Adrenal gland (tissue), 12 donors: ENCODE measurements around the gene PPP2R2C. TPM values are rescaled to one million over a fixed set of nuclear protein-coding genes. Genes with fewer than 3 reads are reported as not detected.

ENCODE experiments used
- DNase-seq, 7 donors: peaks; one replicate each; pipeline ENCODE4 v3.0.0-alpha.2; 2019 to 2020
- H3K27ac ChIP-seq, 5 donors: fragments of 200-600 bp; sonication (generic) in 4 of 5; 1 replicate in 3 of 5; 2 replicates in 2 of 5; pipeline versions ENCODE4 v1.5.1 to v1.8.0; 2016 to 2020; ENCODE audit warnings: mild to moderate bottlenecking in 1 of 5
- H3K27me3 ChIP-seq: fragments of 200-600 bp; 2 replicates; pipeline ENCODE4 v1.8.0; 2021
- H3K36me3 ChIP-seq, 2 donors: fragments of 200-600 bp; replicated peaks in 1 of 2; 1 replicate in 1 of 2; 2 replicates in 1 of 2; pipeline versions ENCODE4 v1.5.1 to v1.8.0; 2018 to 2022
- H3K4me1 ChIP-seq, 2 donors: fragments of 200-600 bp; replicated peaks in 1 of 2; 1 replicate in 1 of 2; 2 replicates in 1 of 2; pipeline versions ENCODE4 v1.5.1 to v1.8.0; 2018 to 2021
- H3K4me3 ChIP-seq, 4 donors: fragments of 200-600 bp; sonication (generic) in 3 of 4; one replicate each; pipeline ENCODE4 v1.5.1; 2016 to 2018
- H3K9me3 ChIP-seq, 3 donors: fragments of 200-600 bp; sonication (generic) in 1 of 3; replicated peaks in 1 of 3; 1 replicate in 2 of 3; 2 replicates in 1 of 3; pipeline versions ENCODE4 v1.5.1 to v1.8.0; 2016 to 2021
- POLR2A ChIP-seq, 2 donors: fragments of 450-650 bp; IDR thresholded peaks; one replicate each; pipeline ENCODE4 v1.6.1; 2017; ENCODE audit warnings: antibody characterized with exemption in 2 of 2, mild to moderate bottlenecking in 2 of 2, moderate library complexity in 1 of 2
- WGBS, 4 donors: extraction: QIAGEN DNeasy Blood & Tissue Kit in 2 of 4; methylation state at CpG; one replicate each; pipeline versions ENCODE4 v1.1.5 to v1.1.7; 2013 to 2017; 5-methylcytosine and 5-hydroxymethylcytosine counted together
- intact Hi-C, 2 donors: fragments of 100-400 bp; cut with DNase I; formaldehyde crosslinking; loops; one replicate each; pipeline versions ENCODE4 v1.14.1 to v1.15.0; 2022 to 2023
- polyA plus RNA-seq, 3 donors: library from polyadenylated mRNA; stranded (reverse); fragments of 200-250 nt in 2 of 3; fragments of 350-450 nt in 1 of 3; fragmentation: Illumina TruSeq in 1 of 3; extraction: RNeasy Lipid Tissue Mini Kit (QIAGEN cat#74804) in 1 of 3; gene quantifications; one replicate each; pipeline ENCODE4 v1.2.3, GENCODE V29; 2013 to 2014
- total RNA-seq, 9 donors: library from RNA; depleted of rRNA in 4 of 9; stranded (reverse); fragments of >200 nt in 4 of 9; fragments of 120-200 nt in 1 of 9; fragmentation: NEBNext Ultra II Directional in 1 of 9; extraction: Animal tissue kit (Norgen Biotek cat#: 25700) in 1 of 9; gene quantifications; one replicate each; pipeline versions ENCODE4 v1.1.0 to v1.2.4, GENCODE V29; 2013 to 2023
- TF ChIP-seq, protein P1 (sequence below), 6 experiments: fragments of 450-650 bp in 4 of 6; fragments of 200-600 bp in 2 of 6; sonication (generic) in 1 of 6; IDR thresholded peaks; 1 replicate in 5 of 6; 2 replicates in 1 of 6; pipeline versions ENCODE4 v1.5.1 to v1.8.0; 2016 to 2021; ENCODE audit warnings: antibody characterized with exemption in 6 of 6, mild to moderate bottlenecking in 2 of 6, moderate library complexity in 1 of 6
- donor health status: healthy with polysubstance abuse.
- donor health status: Bipolar disorder and iron deficiency.
- donor health status: DM: yes; HTN: yes; CAD: no.
- donor health status: DM: no; HTN: no; CAD: no.
- donor health status: DM: no; HTN: no; CAD: no.
- donor health status: DM: yes; HTN: yes; CAD: no.

The PPP2R2C gene
- total and polyA plus RNA-seq, 12 donors = 0.17 to 7.2 (median 2.0) TPM; not detected in 3

- 81 to 89% (median 87%) methylated on average over 20 to 23 of the region's 23 CpGs for WGBS, 4 donors
- intact Hi-C loops = loop anchor here in 1 of 2 donors (10.0 kb wide), 1 partner anchor 327 kb away; no protein-coding TSS in a partner anchor
- TF ChIP-seq POLR2A (IDR thresholded peaks at IDR 0.05) = no peak
- TF ChIP-seq, protein P1, sequence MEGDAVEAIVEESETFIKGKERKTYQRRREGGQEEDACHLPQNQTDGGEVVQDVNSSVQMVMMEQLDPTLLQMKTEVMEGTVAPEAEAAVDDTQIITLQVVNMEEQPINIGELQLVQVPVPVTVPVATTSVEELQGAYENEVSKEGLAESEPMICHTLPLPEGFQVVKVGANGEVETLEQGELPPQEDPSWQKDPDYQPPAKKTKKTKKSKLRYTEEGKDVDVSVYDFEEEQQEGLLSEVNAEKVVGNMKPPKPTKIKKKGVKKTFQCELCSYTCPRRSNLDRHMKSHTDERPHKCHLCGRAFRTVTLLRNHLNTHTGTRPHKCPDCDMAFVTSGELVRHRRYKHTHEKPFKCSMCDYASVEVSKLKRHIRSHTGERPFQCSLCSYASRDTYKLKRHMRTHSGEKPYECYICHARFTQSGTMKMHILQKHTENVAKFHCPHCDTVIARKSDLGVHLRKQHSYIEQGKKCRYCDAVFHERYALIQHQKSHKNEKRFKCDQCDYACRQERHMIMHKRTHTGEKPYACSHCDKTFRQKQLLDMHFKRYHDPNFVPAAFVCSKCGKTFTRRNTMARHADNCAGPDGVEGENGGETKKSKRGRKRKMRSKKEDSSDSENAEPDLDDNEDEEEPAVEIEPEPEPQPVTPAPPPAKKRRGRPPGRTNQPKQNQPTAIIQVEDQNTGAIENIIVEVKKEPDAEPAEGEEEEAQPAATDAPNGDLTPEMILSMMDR (IDR thresholded peaks at IDR 0.05) = no peak
- Histone ChIP-seq H3K36me3 (no peaks in the 10 kb centered on the region), H3K4me1 (no peaks in the 10 kb centered on the region), H3K27me3 (no peaks in the 10 kb centered on the region), H3K27ac (no peak overlapping the region), H3K9me3 (no peaks in the 10 kb centered on the region), H3K4me3 (no peak overlapping the region)
- no peak for DNase-seq
Measured at GRCh38 chr4:6322067-6322760, 150.2 kb downstream of the PPP2R2C start.

- intact Hi-C loops = loop anchor here in 1 of 2 donors (10.0 kb wide), 1 partner anchor 327 kb away; no protein-coding TSS in a partner anchor
- WGBS, 4 donors = 71 to 86% (median 79%) methylated on average over 2 of the region's 2 CpGs
- no peaks in the 10 kb centered on the region for H3K4me1 ChIP-seq
- TF ChIP-seq POLR2A (IDR thresholded peaks at IDR 0.05) = no peak
- TF ChIP-seq, protein P1 (IDR thresholded peaks at IDR 0.05) = no peak
- H3K36me3 ChIP-seq = no peaks in the 10 kb centered on the region
- no peak overlapping the region for H3K4me3 ChIP-seq
- H3K27me3 ChIP-seq = no peaks in the 10 kb centered on the region
- DNase-seq = no peak
- no peaks in the 10 kb centered on the region for H3K9me3 ChIP-seq
- no peak overlapping the region for H3K27ac ChIP-seq
Measured at GRCh38 chr4:6321361-6321760, 151.1 kb downstream of the PPP2R2C start.

DNA sequence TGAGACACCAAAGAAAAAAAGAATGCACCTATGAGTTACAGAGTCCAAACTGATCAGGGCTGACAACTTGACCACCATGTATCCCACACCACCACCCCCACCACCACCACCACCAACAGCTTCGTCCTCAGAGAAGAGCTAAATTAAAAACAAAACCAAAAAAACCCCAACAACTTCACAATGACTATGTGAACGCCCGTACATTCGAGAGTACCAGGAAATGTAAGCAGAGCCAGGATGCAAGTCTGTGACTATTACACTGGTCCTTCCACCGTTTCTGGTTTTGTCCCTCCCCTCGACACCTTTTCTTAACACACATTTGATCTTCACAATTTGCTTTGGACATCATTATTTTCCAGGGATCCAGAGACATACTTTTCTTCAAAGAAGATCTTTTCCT is 151.8 kb downstream of the PPP2R2C start:
- Histone ChIP-seq H3K27ac (no peak overlapping the region), H3K4me1 (no peaks in the 10 kb centered on the region), H3K27me3 (no peaks in the 10 kb centered on the region), H3K4me3 (no peak overlapping the region), H3K36me3 (no peaks in the 10 kb centered on the region), H3K9me3 (no peaks in the 10 kb centered on the region)
- no peak for TF ChIP-seq POLR2A (IDR thresholded peaks at IDR 0.05)
- TF ChIP-seq, protein P1 (IDR thresholded peaks at IDR 0.05) = no peak
- intact Hi-C loops = loop anchor here in 1 of 2 donors (10.0 kb wide), 1 partner anchor 326 kb away; no protein-coding TSS in a partner anchor
- WGBS, 4 donors = 75 to 88% (median 78%) methylated on average over 6 of the region's 6 CpGs
- DNase-seq = no peak

DNA sequence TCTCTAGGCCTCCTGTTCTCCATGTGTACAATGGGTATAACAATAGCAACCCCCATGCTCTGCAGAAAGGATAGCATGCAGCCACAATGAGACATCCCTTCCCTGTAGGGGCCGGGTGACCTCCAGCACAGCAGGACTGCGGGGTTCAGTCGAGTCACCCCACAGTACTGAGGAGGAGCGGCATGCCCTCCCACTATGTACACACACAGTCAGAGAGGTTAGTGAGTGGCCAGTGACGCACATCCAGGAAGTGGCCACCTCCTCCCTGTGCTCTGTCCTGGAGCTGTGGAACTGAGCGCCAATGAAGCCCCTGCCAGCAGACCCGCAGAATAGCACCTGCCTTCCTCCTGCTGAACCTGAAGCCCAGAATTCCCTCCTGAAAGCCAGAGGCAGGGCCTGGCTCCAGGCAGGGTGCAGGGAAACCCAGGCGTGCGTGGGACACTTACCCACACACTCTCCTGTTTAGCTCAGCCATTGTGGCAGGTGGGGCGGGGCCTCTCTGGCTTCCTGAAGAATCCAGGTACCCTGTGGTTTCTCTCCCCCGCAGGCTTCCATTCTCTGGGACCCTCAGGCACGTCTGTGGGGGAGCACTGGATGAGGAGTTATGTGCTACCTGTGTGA is 152.8 kb downstream of the PPP2R2C start:
- Histone ChIP-seq H3K27me3 (no peaks in the 10 kb centered on the region), H3K36me3 (no peaks in the 10 kb centered on the region), H3K9me3 (no peaks in the 10 kb centered on the region), H3K27ac (no peak overlapping the region), H3K4me3 (no peak overlapping the region), H3K4me1 (no peaks in the 10 kb centered on the region)
- intact Hi-C loops = loop anchor here in 1 of 2 donors (10.0 kb wide), 1 partner anchor 325 kb away; no protein-coding TSS in a partner anchor
- no peak for DNase-seq
- TF ChIP-seq POLR2A (IDR thresholded peaks at IDR 0.05) = no peak
- TF ChIP-seq, protein P1 (IDR thresholded peaks at IDR 0.05) = no peak
- 79 to 88% (median 83%) methylated on average over 11 to 12 of the region's 12 CpGs for WGBS, 4 donors
